Hematopoietic multipotent progenitor cell treated with erythropoietin and hydrocortisone succinate and interleukin-3 and kit ligand, for 8 days (in vitro differentiated cells): ENCODE data around the gene B4GALT7.
"Not testable (repeated sequence)": the region's sequence is repeated elsewhere in the genome, so short reads cannot be mapped to it uniquely, and the experiment has no call there.

Experiments
- DNase-seq: peaks from one replicate; pipeline ENCODE4 v3.0.0-alpha.2; 2015

B4GALT7 gene

GRCh38 chr5:177610131-177610769 lies 10.3 kb downstream of the B4GALT7 start:
- no peak for DNase-seq

GRCh38 chr5:177610770-177611445 lies 11.0 kb downstream of the B4GALT7 start:
- no peak for DNase-seq

DNA sequence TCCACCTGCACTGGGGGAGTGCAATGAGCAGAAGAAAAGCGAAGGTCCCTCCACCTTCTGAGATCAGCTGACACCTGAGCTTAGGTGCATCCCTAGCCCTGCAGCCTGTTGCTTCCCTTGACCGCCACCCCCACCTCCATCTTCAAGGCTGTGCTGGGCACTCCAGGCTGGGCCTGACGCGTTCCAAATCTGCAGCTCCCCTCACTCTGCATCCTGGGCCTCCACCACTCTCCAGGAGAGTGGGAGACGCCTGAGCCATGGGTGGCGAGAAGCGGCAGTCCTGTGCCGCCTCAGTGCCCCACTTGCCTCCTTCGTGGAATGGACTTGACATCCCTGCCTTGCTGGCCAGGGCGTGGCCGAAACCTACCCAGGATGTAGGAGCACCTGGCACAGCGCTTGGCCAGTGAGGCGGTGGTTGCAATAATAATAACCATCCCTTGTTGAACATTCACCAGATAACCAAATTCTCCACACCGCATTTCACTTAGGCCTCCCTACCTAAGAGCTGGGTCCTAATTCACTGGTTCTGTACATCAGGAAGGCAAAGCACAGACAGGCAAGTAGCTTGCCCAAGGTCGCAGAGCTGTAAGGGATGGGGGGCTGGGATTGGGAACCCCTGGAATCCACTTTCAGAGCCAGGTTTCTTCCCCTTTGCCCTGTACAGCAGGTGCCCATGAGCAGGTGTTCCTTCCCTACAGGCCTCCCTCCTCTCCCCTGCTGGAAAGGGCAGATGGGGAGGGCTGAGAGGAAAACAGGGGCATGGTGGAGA lies 11.7 kb downstream of the B4GALT7 start:
- DNase-seq: no peak

DNA sequence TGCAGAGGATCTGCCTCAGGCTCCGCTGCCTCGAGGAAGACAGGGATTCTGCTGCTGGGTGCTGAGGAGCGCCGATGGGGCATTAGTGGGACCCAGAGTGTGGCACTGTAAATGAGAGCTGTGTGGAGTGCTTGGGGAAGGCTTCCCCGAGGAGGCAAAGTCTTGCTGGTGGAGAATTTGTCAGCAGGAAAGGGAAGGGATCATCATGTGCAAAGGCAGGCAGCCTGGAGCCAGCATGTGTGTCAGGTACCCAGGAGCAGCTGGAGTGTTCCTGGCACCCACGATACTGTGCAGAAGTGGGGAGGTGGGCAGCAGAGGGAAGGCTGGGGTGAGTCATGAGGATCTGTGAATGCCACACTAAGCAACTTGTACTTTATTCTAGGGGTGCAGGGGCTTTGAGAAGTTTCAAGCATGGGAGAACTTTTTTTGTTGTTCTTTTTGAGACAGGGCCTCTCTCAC lies 12.3 kb downstream of the B4GALT7 start:
- DNase-seq: no peak

- DNase-seq: no peak
These were observed 20.6 kb downstream of the B4GALT7 start for GRCh38 chr5:177620560-177620959.

- DNase-seq: not testable (repeated sequence)
These were observed 24.2 kb downstream of the B4GALT7 start for GRCh38 chr5:177624172-177624571.

DNA sequence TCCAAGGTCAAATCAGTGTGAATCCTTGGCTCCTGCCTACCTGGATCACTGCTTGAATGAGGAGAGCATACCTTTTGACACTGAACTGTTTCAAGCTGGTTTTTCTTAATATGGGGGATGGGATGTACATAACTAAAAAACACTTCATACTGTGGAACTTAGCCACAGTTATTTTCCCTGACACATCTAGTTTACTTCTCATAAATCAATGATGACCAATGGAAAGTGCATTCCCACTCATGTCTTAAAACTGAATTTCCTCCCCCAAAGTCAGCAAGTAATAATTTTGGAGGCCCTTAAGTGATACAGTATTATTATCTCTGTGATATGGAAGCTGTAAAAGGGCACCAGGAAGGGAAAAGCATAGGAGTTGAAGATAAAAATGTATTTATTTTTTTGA lies 30.3 kb downstream of the B4GALT7 start:
- not testable (repeated sequence) for DNase-seq

DNA sequence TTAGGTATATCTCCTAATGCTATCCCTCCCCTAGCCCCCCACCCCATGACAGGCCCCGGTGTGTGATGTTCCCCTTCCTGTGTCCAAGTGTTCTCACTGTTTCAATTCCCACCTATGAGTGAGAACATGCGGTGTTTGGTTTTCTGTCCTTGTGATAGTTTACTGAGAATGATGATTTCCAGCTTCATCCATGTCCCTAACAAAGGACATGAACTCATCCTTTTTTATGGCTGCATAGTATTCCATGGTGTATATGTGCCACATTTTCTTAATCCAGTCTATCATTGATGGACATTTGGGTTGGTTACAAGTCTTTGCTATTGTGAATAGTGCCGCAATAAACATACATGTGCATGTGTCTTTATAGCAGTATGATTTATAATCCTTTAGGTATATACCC lies 35.0 kb downstream of the B4GALT7 start:
- DNase-seq: not testable (repeated sequence)

DNA sequence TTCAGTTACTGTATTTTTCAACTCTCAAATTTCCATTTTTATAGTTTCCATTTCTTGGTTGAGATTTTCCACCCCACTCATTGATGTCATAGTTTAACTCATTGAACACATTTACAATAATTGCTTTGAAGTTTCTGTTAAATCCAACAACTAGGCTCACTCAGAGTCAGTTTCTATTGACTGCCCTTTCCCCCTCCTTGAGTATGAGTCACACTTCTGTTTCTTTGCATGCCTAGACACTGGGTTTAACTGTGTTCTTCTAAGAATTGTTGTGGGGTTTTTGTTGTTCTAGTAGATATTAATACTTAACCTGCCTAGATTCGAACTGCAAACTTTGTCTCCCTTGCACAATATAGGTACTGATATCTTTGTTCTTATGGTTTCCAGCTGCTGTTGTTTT lies 45.5 kb downstream of the B4GALT7 start:
- not testable (repeated sequence) for DNase-seq

GRCh38 chr5:177651235-177651634 lies 51.3 kb downstream of the B4GALT7 start:
- DNase-seq: not testable (repeated sequence)

- DNase-seq: not testable (repeated sequence)
These were observed 57.9 kb downstream of the B4GALT7 start for GRCh38 chr5:177657846-177658245.

DNA sequence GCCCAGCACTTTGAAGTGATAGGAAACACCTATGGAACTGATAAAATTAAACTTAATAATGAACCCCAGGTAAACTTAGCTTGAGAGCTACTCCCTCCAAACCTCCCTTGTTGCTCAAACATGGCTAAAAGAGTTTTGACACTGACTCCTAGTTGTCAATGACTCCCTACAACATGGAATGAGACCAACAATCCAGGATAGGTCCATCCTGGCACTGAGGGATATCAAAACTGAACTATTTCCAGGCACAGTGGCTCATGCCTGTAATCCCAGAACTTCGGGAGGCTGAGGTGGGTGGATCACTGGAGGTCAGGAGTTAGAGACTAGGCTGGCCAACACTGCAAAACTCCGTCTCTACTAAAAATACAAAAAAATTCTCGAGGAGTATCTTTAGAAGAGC lies 58.6 kb downstream of the B4GALT7 start:
- DNase-seq: not testable (repeated sequence)
